ENCODE measurements around the gene UBQLNL. TPM values are rescaled to one million over a fixed set of nuclear protein-coding genes. Genes with fewer than 3 reads are reported as not detected.

The UBQLNL gene
- total and polyA plus RNA-seq, 4 experiments from 2014 or later: 0.47 to 0.50 TPM; not detected in 2

DNA sequence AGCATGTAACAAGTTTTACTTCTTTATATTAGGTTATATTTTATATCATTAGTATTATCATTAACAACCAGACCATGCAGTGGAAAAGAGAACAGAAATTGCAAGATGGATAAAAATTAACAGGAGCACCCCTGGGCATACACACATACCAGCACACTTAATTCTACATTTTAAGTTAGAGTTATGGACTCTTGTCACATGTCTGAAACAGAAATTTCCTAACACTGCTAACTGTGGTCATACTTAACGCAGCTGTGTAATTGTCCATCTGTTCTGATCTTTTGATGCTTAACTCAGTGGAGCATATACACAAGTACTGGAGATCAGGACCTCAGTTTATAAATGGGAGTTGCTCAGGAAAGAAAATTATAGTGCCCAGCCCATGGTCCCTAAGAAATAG, 31.5 kb upstream of the UBQLNL start:
- Mint-ChIP-seq H3K4me3 (no peak overlapping the region), H3K36me3 (no peaks in the 10 kb centered on the region), H3K9me3 (peaks cover 0 to 3% (median 0%) of the 10 kb centered on the region in 8 donors), H3K27me3 (peaks cover 4 to 12% of the 10 kb centered on the region in 2 donors), H3K27ac (no peak overlapping the region), H3K4me1 (no peaks in the 10 kb centered on the region)
- H3K27me3 ChIP-seq (ENCODE audit: insufficient read depth, low read length): no peaks in the 10 kb centered on the region
- ChIA-PET CTCF (ENCODE audit: partially characterized antibody) (no interaction called here), POLR2A (ENCODE audit: partially characterized antibody) (no interaction called here)
- no peak for DNase-seq
- intact Hi-C loops (cut with micrococcal nuclease): no loop called here
- no peak overlapping the region for H3K4me3 ChIP-seq (ENCODE audit: low read length in 2 of 2)
- H3K27ac ChIP-seq (ENCODE audit: low read depth, low read length): no peak overlapping the region
- H3K36me3 ChIP-seq (ENCODE audit: insufficient read depth, low read length): no peaks in the 10 kb centered on the region
- no peaks in the 10 kb centered on the region for H3K4me1 ChIP-seq (ENCODE audit: insufficient read depth, low read length)
- H3K9me3 ChIP-seq (ENCODE audit: control insufficient read depth in 1 of 2, low read length in 2 of 2): no peaks in the 10 kb centered on the region

DNA sequence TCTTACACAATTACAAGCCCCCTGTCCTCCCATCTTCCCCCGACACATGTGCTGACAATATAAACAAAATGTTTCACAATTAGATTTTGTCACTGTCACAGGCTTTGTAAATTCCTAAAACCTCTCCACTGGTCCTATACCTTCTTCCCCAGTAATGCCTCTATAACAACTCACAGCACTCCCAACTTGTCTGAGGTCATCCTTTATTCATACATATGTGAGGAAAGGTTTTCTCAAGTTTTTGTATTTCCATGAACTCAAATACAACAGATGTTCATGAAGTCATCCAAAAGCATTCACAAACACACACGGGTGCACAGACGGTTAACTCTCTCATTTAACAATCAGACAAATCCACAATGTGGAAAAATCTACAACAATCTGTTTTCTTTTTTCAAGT, 30.0 kb upstream of the UBQLNL start:
- Mint-ChIP-seq H3K4me1 (no peaks in the 10 kb centered on the region), H3K36me3 (no peaks in the 10 kb centered on the region), H3K4me3 (no peak overlapping the region), H3K9me3 (peaks cover 0 to under 1% (median 0%) of the 10 kb centered on the region in 8 donors), H3K27me3 (peaks cover under 1 to 4% of the 10 kb centered on the region in 2 donors), H3K27ac (no peak overlapping the region)
- H3K9me3 ChIP-seq (ENCODE audit: control insufficient read depth in 1 of 2, low read length in 2 of 2): no peaks in the 10 kb centered on the region
- CTCF ChIA-PET (ENCODE audit: partially characterized antibody): no interaction called here
- H3K4me3 ChIP-seq (ENCODE audit: low read length in 2 of 2): no peak overlapping the region
- H3K4me1 ChIP-seq (ENCODE audit: insufficient read depth, low read length): no peaks in the 10 kb centered on the region
- intact Hi-C loops (cut with micrococcal nuclease): no loop called here
- no peaks in the 10 kb centered on the region for H3K36me3 ChIP-seq (ENCODE audit: insufficient read depth, low read length)
- POLR2A ChIA-PET (ENCODE audit: partially characterized antibody): no interaction called here
- no peaks in the 10 kb centered on the region for H3K27me3 ChIP-seq (ENCODE audit: insufficient read depth, low read length)
- DNase-seq: no peak
- no peak overlapping the region for H3K27ac ChIP-seq (ENCODE audit: low read depth, low read length)

DNA sequence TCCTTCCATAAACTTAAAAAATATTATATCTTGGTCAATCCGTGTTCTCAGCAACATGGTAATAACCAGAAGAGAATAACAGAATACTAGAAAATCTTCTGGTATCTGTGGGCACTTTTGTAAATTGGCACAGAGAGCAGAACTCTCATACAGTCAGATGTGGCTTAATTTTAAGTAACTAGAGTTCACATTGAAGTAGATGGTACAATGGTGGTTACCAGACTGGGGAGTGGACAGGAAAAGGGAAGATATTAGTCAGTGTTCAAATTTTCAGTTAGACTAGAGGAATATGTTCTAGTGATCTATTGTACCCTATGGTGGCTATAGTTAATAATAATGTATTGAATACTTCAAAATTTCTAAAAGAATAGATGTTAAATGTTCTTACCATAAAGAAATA, 24.9 kb upstream of the UBQLNL start:
- POLR2A ChIA-PET (ENCODE audit: partially characterized antibody): no interaction called here
- Mint-ChIP-seq H3K27ac (no peak overlapping the region), H3K36me3 (no peaks in the 10 kb centered on the region), H3K27me3 (peaks cover 1% of the 10 kb centered on the region in 2 donors), H3K4me3 (no peak overlapping the region), H3K9me3 (peaks cover 0 to 11% (median 3%) of the 10 kb centered on the region in 8 donors), H3K4me1 (no peaks in the 10 kb centered on the region)
- CTCF ChIA-PET (ENCODE audit: partially characterized antibody): no interaction called here
- Histone ChIP-seq H3K4me1 (ENCODE audit: insufficient read depth, low read length) (no peaks in the 10 kb centered on the region), H3K27me3 (ENCODE audit: insufficient read depth, low read length) (no peaks in the 10 kb centered on the region), H3K27ac (ENCODE audit: low read depth, low read length) (no peak overlapping the region), H3K36me3 (ENCODE audit: insufficient read depth, low read length) (no peaks in the 10 kb centered on the region), H3K9me3 (ENCODE audit: control insufficient read depth in 1 of 2, low read length in 2 of 2) (no peaks in the 10 kb centered on the region), H3K4me3 (ENCODE audit: low read length in 2 of 2) (no peak overlapping the region)
- intact Hi-C loops (cut with micrococcal nuclease): no loop called here
- DNase-seq: no peak

DNA sequence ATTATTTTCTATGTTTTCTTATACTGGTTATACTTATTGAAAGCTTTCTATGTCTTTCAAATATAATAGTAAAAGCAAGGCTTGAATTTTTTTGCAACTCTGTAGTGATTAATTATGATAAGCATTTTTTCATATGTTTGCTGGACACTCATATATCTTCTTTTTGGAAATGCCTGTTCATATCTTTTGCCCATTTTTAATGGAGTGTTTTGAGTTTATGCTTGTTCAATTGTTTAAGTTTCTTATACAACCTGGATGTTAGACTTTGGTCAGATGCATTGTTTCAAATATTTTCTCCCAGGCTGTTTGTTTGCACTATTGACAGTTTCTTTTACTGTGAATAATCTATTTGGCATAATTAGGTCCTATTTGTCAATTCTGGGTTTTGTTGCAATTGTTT, 20.0 kb upstream of the UBQLNL start:
- no peak overlapping the region for H3K4me3 ChIP-seq (ENCODE audit: low read length in 2 of 2)
- H3K27me3 ChIP-seq (ENCODE audit: insufficient read depth, low read length): no peaks in the 10 kb centered on the region
- intact Hi-C loops (cut with micrococcal nuclease): no loop called here
- no peaks in the 10 kb centered on the region for H3K4me1 ChIP-seq (ENCODE audit: insufficient read depth, low read length)
- H3K9me3 ChIP-seq (ENCODE audit: control insufficient read depth in 1 of 2, low read length in 2 of 2): no peaks in the 10 kb centered on the region
- H3K27me3 Mint-ChIP-seq: peaks cover 1 to 3% of the 10 kb centered on the region in 2 donors
- peaks cover 0 to 11% (median 3%) of the 10 kb centered on the region in 8 donors for H3K9me3 Mint-ChIP-seq
- ChIA-PET CTCF (ENCODE audit: partially characterized antibody) (no interaction called here), POLR2A (ENCODE audit: partially characterized antibody) (no interaction called here)
- H3K4me3 Mint-ChIP-seq: no peak overlapping the region
- DNase-seq: no peak
- no peaks in the 10 kb centered on the region for H3K4me1 Mint-ChIP-seq
- H3K27ac ChIP-seq (ENCODE audit: low read depth, low read length): no peak overlapping the region
- no peak overlapping the region for H3K27ac Mint-ChIP-seq
- H3K36me3 Mint-ChIP-seq: no peaks in the 10 kb centered on the region
- H3K36me3 ChIP-seq (ENCODE audit: insufficient read depth, low read length): no peaks in the 10 kb centered on the region

DNA sequence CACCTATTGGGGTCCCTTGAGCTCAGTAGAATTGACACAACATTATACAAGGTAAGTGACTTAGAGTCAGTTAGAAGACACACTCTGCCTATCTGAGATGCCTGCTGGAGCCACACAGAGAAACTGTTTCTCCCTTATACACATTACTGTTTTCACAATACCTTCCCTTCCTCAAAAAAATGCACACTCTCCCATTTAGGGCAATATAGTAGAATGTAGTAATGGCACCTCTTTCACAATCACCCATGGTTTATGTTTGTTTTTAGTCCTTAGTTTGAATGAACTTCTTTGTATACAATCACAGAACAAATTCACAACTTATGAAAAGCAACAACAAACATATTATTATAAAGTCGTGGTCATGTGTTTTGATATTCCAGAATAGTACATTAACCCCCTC, 17.5 kb upstream of the UBQLNL start:
- Histone ChIP-seq H3K27ac (ENCODE audit: low read depth, low read length) (no peak overlapping the region), H3K9me3 (ENCODE audit: control insufficient read depth in 1 of 2, low read length in 2 of 2) (no peaks in the 10 kb centered on the region), H3K36me3 (ENCODE audit: insufficient read depth, low read length) (no peaks in the 10 kb centered on the region), H3K27me3 (ENCODE audit: insufficient read depth, low read length) (no peaks in the 10 kb centered on the region), H3K4me3 (ENCODE audit: low read length in 2 of 2) (no peak overlapping the region), H3K4me1 (ENCODE audit: insufficient read depth, low read length) (no peaks in the 10 kb centered on the region)
- no peaks in the 10 kb centered on the region for H3K36me3 Mint-ChIP-seq
- no peak for DNase-seq
- H3K4me3 Mint-ChIP-seq: no peak overlapping the region
- ChIA-PET POLR2A (ENCODE audit: partially characterized antibody) (no interaction called here), CTCF (ENCODE audit: partially characterized antibody) (no interaction called here)
- no peak overlapping the region for H3K27ac Mint-ChIP-seq
- intact Hi-C loops (cut with micrococcal nuclease): no loop called here
- peaks cover 0 to 3% of the 10 kb centered on the region in 2 donors for H3K27me3 Mint-ChIP-seq
- H3K4me1 Mint-ChIP-seq: no peaks in the 10 kb centered on the region
- H3K9me3 Mint-ChIP-seq: peaks cover 0 to 11% (median 3%) of the 10 kb centered on the region in 8 donors

DNA sequence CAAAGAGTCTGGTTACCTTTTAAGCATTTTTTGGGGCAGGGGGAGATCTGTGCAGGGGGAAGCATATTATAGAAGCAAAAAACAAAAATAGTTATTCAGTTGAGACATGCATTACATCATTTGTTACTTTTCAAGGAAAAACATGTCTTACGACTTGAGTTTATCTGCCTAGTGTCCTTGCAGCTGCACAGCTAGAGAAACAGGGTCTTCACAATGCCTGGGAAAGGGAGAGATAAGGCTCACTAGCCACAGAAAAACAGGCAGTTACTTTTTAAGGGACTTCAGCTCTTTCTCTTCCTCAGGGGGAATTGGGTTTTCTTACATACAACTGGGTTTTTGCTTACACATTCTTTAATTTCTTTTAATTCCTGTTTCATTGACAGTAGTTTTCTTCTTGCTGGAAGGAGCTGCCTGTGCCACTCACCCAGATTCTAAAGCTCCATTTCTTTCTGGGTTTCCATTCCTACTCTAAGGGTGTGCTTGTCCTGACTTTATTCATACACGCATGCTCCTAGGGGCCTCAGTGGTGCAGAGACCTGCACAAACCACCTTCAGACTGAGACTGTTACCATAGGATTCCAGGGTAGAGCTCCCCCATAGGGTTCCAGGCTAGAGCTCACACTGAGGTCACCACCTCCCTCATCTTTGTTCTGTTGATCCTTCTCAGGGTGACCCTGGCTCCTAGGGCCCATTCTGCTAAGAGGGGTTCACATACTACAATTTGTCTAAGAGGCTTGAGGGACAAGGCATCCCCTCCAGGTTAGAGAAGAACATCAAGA, 14.7 kb upstream of the UBQLNL start:
- H3K9me3 ChIP-seq (ENCODE audit: control insufficient read depth in 1 of 2, low read length in 2 of 2): no peaks in the 10 kb centered on the region
- Mint-ChIP-seq H3K27me3 (peaks cover 2 to 3% of the 10 kb centered on the region in 2 donors), H3K9me3 (no peaks in the 10 kb centered on the region), H3K27ac (no peak overlapping the region), H3K4me3 (no peak overlapping the region), H3K36me3 (no peaks in the 10 kb centered on the region), H3K4me1 (no peaks in the 10 kb centered on the region)
- no peaks in the 10 kb centered on the region for H3K36me3 ChIP-seq (ENCODE audit: insufficient read depth, low read length)
- H3K27ac ChIP-seq (ENCODE audit: low read depth, low read length): no peak overlapping the region
- no peaks in the 10 kb centered on the region for H3K27me3 ChIP-seq (ENCODE audit: insufficient read depth, low read length)
- intact Hi-C loops (cut with micrococcal nuclease): no loop called here
- DNase-seq: no peak
- ChIA-PET POLR2A (ENCODE audit: partially characterized antibody) (no interaction called here), CTCF (ENCODE audit: partially characterized antibody) (no interaction called here)
- H3K4me3 ChIP-seq (ENCODE audit: low read length in 2 of 2): no peak overlapping the region
- H3K4me1 ChIP-seq (ENCODE audit: insufficient read depth, low read length): no peaks in the 10 kb centered on the region

DNA sequence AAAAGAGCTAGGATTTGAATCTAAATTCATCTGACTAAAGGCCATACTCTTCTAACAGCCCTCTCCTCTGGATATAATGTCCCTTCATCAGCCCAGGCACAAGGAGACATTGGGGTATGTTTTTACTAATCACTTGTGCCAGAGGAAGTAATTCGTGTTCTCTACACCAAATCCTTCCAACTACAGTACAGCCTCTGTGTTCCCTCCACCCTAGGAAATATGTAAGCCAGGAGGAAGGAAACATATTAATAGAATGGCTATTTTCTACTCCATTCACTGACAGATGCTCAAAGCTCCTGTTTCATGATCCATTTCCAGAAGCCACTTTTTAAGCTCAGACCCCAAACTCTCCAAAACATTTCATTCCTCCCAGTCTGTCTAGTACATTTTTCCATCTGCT, 12.0 kb upstream of the UBQLNL start:
- intact Hi-C loops (cut with micrococcal nuclease): no loop called here
- no peaks in the 10 kb centered on the region for H3K9me3 ChIP-seq (ENCODE audit: control insufficient read depth in 1 of 2, low read length in 2 of 2)
- no peaks in the 10 kb centered on the region for H3K9me3 Mint-ChIP-seq

More for the DNA sequence above, 12.0 kb upstream of the UBQLNL start:
- H3K4me1 ChIP-seq (ENCODE audit: insufficient read depth, low read length): no peaks in the 10 kb centered on the region
- no peak for DNase-seq
- Mint-ChIP-seq H3K27ac (no peak overlapping the region), H3K4me3 (no peak overlapping the region), H3K4me1 (no peaks in the 10 kb centered on the region), H3K27me3 (peaks cover 1 to 5% of the 10 kb centered on the region in 2 donors), H3K36me3 (no peaks in the 10 kb centered on the region)
- no peak overlapping the region for H3K4me3 ChIP-seq (ENCODE audit: low read length in 2 of 2)
- no peak overlapping the region for H3K27ac ChIP-seq (ENCODE audit: low read depth, low read length)
- CTCF ChIA-PET (ENCODE audit: partially characterized antibody): no interaction called here
- POLR2A ChIA-PET (ENCODE audit: partially characterized antibody): no interaction called here
- no peaks in the 10 kb centered on the region for H3K27me3 ChIP-seq (ENCODE audit: insufficient read depth, low read length)
- no peaks in the 10 kb centered on the region for H3K36me3 ChIP-seq (ENCODE audit: insufficient read depth, low read length)

Measured in CD4-positive, alpha-beta memory T cell (primary cell).